Karpas-422 (cell line): ENCODE measurements around the gene ATG13. TPM values are rescaled to one million over a fixed set of nuclear protein-coding genes. Genes with fewer than 3 reads are reported as not detected.
A peak's percentile ranks its signal among the peaks of the same experiment; 100 is the strongest.
"Not testable (repeated sequence)": the region's sequence is repeated elsewhere in the genome, so short reads cannot be mapped to it uniquely, and the experiment has no call there.

Experiments
- DNase-seq: peaks from one replicate; pipeline ENCODE4 v3.0.0-alpha.2; 2015
- H2AFZ ChIP-seq: fragments of 200-600 bp; sonication (generic); 2 replicates; pipeline ENCODE4 v1.6.1; 2014; ENCODE audit warnings: antibody characterized with exemption, low read length, mixed read lengths
- H3K27ac ChIP-seq: fragments of 200-600 bp; sonication (generic); 2 replicates; pipeline ENCODE4 v1.5.1; 2014; ENCODE audit warnings: mild to moderate bottlenecking, low read length, moderate library complexity
- H3K27me3 ChIP-seq: fragments of 200-600 bp; sonication (generic); 2 replicates; pipeline ENCODE4 v1.6.1; 2014; ENCODE audit warnings: low read length, mixed read lengths
- H3K36me3 ChIP-seq: fragments of 200-600 bp; sonication (generic); 2 replicates; pipeline ENCODE4 v1.6.1; 2014; ENCODE audit warnings: low read length, mixed read lengths; ENCODE audit not compliant: insufficient read depth
- H3K4me1 ChIP-seq: fragments of 200-600 bp; sonication (generic); 2 replicates; pipeline ENCODE4 v1.6.1; 2014; ENCODE audit warnings: mild to moderate bottlenecking, low read length, mixed read lengths
- H3K4me2 ChIP-seq: fragments of 200-600 bp; sonication (generic); 2 replicates; pipeline ENCODE4 v1.6.1; 2014; ENCODE audit warnings: low read length, low read depth, mild to moderate bottlenecking; ENCODE audit not compliant: poor library complexity, severe bottlenecking
- H3K4me3 ChIP-seq: fragments of 200-600 bp; sonication (generic); 2 replicates; pipeline ENCODE4 v1.5.1; 2014; ENCODE audit warnings: mild to moderate bottlenecking, antibody characterized with exemption, low read length, mixed read lengths
- H3K79me2 ChIP-seq: fragments of 200-600 bp; sonication (generic); 2 replicates; pipeline ENCODE4 v1.6.1; 2014; ENCODE audit warnings: mild to moderate bottlenecking, low read length, mixed read lengths
- H3K9ac ChIP-seq: fragments of 200-600 bp; sonication (generic); 2 replicates; pipeline ENCODE4 v1.6.0; 2014; ENCODE audit warnings: low read length
- H3K9me2 ChIP-seq: fragments of 200-600 bp; sonication (generic), shearing (Covaris generic); replicated peaks from 2 replicates; pipeline ENCODE4 v1.6.0; 2014; ENCODE audit warnings: mild to moderate bottlenecking, low read length, moderate library complexity; ENCODE audit not compliant: insufficient read depth
- H3K9me3 ChIP-seq: fragments of 300-700, 200-600 bp; sonication (generic); 2 replicates; pipeline ENCODE4 v1.6.1; 2014; ENCODE audit warnings: low read length, mixed read lengths
- H4K20me1 ChIP-seq: fragments of 200-600 bp; sonication (generic); 2 replicates; pipeline ENCODE4 v1.6.1; 2014; ENCODE audit warnings: mild to moderate bottlenecking, antibody characterized with exemption, low read length, low read depth; ENCODE audit not compliant: insufficient read depth
- total RNA-seq: library from RNA; depleted of rRNA; stranded (reverse); fragments of >200 nt; shearing (Covaris generic); gene quantifications from 2 replicates; pipeline ENCODE4 v1.2.3, GENCODE V29; 2014; ENCODE audit warnings: low replicate concordance

Gene ATG13
- total RNA-seq, 1 experiment from 2014 or later: 79.2 TPM

DNA sequence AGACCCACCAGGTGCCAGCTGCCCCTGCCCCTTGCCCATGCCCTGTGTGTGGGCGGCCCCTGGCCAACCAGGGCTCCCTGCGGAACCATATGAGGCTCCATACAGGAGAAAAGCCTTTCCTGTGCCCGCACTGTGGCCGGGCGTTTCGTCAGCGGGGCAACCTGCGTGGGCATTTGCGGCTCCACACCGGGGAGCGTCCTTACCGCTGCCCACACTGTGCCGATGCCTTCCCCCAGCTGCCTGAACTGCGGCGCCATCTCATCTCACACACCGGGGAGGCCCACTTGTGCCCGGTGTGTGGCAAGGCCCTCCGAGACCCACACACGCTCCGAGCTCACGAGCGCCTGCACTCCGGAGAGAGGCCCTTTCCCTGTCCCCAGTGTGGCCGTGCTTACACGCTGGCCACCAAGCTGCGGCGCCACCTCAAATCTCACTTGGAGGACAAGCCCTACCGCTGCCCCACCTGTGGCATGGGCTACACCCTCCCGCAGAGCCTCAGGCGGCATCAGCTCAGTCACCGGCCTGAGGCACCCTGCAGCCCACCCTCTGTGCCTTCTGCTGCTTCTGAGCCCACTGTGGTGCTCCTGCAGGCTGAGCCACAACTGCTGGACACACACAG is 87.8 kb downstream of the ATG13 start:
- Histone ChIP-seq H3K36me3 (peaks cover 18% of the 10 kb centered on the region; the same call in 1 of the 2 replicates), H3K4me1 (peaks cover 14% of the 10 kb centered on the region), H3K9ac (no peak overlapping the region)

DNA sequence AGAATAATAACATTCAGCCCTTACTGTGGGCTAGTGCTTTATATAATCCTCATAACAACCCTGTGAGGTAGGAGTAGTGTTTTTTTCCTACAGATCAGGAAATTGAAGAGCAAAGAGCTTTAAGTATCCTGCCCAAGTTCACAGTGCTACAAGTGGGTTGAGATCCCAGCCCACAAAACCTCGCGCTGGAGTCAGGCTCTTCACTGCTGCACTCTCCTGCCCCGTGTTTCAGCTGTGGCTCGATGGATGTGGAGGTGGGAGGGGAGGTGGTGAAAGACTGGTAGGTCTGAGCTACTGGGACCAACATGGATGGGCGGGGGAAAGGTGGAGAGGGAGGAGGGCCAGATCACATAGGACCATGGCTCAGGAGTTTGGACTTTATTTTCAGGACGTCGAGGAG is 89.5 kb downstream of the ATG13 start:
- H4K20me1 ChIP-seq: peaks cover 5% of the 10 kb centered on the region; the same call in 1 of the 2 replicates
- no peak overlapping the region for H2AFZ ChIP-seq
- H3K79me2 ChIP-seq: peaks cover 21% of the 10 kb centered on the region
- H3K27me3 ChIP-seq: no peaks in the 10 kb centered on the region
- H3K9me2 ChIP-seq: no peaks in the 10 kb centered on the region
- H3K4me2 ChIP-seq: no peak overlapping the region
- DNase-seq: no peak
- H3K9ac ChIP-seq: no peak overlapping the region
- no peak overlapping the region for H3K4me3 ChIP-seq
- peaks cover 18% of the 10 kb centered on the region; the same call in 1 of the 2 replicates for H3K36me3 ChIP-seq
- peaks cover 11% of the 10 kb centered on the region for H3K4me1 ChIP-seq
- no peak overlapping the region for H3K27ac ChIP-seq
- no peaks in the 10 kb centered on the region for H3K9me3 ChIP-seq

More for the DNA sequence above, 87.8 kb downstream of the ATG13 start:
- Histone ChIP-seq H3K4me2 (no peak overlapping the region), H3K79me2 (peaks cover 33% of the 10 kb centered on the region), H4K20me1 (peaks cover 5% of the 10 kb centered on the region; the same call in 1 of the 2 replicates), H3K4me3 (no peak overlapping the region), H3K9me2 (no peaks in the 10 kb centered on the region), H2AFZ (no peak overlapping the region), H3K27me3 (no peaks in the 10 kb centered on the region), H3K9me3 (no peaks in the 10 kb centered on the region), H3K27ac (no peak overlapping the region)
- no peak for DNase-seq

DNA sequence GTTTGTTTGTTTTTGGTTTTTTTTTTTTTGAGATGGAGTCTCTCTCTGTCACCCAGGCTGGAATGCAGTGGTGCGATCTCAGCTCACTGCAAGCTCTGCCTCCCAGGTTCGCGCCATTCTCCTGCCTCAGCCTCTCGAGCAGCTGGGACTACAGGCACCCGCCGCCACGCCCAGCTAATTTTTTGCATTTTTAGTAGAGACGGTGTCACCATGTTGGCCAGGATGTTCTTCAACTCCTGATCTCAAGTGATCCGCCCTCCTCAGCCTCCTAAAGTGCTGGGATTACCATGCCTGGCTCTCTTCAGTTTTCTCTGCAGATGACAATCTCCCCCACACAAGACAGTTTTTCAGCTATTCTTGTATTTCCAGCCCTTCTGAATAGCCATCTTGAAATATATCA is 92.0 kb downstream of the ATG13 start:
- DNase-seq, H3K9ac ChIP-seq, H2AFZ ChIP-seq, H3K4me3 ChIP-seq, H3K9me3 ChIP-seq, H3K79me2 ChIP-seq, H3K27ac ChIP-seq, H4K20me1 ChIP-seq, H3K9me2 ChIP-seq, H3K27me3 ChIP-seq, H3K4me2 ChIP-seq, H3K36me3 ChIP-seq, H3K4me1 ChIP-seq: not testable (repeated sequence)

DNA sequence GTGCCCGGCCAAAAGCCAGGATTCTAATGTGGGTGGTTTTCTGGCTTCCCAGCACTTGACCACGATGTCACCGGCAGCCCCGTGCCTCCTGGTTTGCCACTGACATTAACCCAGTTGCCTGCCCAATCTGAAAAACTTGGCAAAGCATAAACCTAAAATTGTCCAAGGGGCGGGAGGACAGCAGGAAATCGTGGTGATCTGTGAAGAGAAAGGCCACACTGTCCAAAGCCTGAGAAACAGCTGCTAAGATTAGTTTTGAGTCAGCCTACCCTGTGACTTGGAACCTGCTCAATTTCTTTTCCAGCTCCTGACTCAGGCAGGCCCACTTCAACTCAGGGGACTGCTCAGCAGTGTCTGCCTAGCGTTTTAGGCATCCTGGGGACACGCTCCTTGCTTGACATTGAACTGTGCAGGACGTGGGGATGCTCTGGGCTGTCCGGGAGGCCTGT is 93.5 kb downstream of the ATG13 start:
- 0 out of 2 replicates have a peak, but pooled peaks cover 7% of the 10 kb centered on the region for H3K36me3 ChIP-seq
- H3K27ac ChIP-seq: no peak overlapping the region
- H3K4me3 ChIP-seq: no peak overlapping the region
- no peaks in the 10 kb centered on the region for H3K27me3 ChIP-seq
- H3K79me2 ChIP-seq: no peaks in the 10 kb centered on the region
- H3K9ac ChIP-seq: no peak overlapping the region
- no peaks in the 10 kb centered on the region for H3K9me3 ChIP-seq
- no peak overlapping the region for H2AFZ ChIP-seq
- no peaks in the 10 kb centered on the region for H4K20me1 ChIP-seq
- no peaks in the 10 kb centered on the region for H3K9me2 ChIP-seq
- H3K4me1 ChIP-seq: no peaks in the 10 kb centered on the region
- no peak for DNase-seq
- H3K4me2 ChIP-seq: no peak overlapping the region

DNA sequence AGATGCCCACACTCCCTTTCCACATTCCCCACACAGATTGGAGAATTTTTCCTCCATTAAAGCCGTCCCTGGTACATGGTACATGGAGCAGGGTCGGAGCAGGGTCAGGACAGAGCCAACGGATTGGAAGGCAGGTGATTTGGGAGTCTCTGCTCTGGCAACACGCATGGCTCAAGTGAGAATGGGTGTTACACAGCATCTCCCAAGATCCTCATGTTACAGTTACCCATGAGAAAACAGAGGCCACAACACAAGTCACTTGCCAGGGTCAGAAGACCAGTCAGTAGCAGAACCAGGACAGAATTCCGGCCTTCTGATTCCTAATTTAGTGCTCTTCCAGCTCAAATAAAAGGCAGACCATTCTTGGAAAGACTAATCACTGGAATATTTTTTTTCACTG is 94.0 kb downstream of the ATG13 start:
- DNase-seq: no peak
- Histone ChIP-seq H3K27me3 (no peaks in the 10 kb centered on the region), H2AFZ (no peak overlapping the region), H3K27ac (no peak overlapping the region), H4K20me1 (no peaks in the 10 kb centered on the region), H3K4me1 (no peaks in the 10 kb centered on the region), H3K4me3 (no peak overlapping the region), H3K79me2 (no peaks in the 10 kb centered on the region), H3K9me3 (no peaks in the 10 kb centered on the region), H3K36me3 (0 out of 2 replicates have a peak, but pooled peaks cover 7% of the 10 kb centered on the region), H3K9me2 (no peaks in the 10 kb centered on the region), H3K4me2 (no peak overlapping the region), H3K9ac (no peak overlapping the region)

DNA sequence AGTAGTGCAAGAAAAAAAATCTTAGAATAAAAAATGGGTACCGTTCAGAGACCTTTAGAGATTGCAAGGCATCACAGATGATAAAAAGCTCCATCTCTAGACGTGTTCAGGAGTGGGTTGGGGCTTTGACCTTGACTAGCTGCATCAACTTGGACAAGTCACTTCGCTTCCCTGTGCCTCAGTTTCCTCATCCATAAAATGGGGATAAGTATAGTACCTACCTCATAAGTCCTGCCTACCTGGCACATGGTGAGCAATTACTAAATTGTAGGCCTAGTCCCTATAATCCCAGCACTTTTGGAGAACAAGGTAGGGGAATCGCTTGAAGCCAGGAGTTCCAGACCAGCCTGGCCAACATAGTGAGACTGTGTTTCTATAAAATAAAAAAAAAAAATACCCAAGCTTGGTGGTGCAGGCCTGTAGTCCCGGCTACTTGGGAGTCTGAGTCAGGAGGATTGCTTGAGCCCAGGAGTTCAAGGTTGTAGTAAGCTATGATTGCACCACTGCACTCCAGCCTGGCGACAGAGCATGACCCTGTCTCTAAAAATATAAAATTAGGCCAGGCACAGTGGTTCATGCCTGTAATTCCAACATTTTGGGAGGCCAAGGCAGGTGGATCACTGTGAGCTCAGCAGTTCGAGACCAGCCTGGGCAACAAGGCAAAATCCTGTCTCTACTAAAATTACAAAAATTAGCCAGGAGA is 95.7 kb downstream of the ATG13 start:
- Histone ChIP-seq H3K9me2 (no peaks in the 10 kb centered on the region), H3K27ac (no peak overlapping the region), H3K9ac (no peak overlapping the region), H4K20me1 (no peaks in the 10 kb centered on the region), H2AFZ (no peak overlapping the region), H3K27me3 (no peaks in the 10 kb centered on the region), H3K4me3 (no peak overlapping the region), H3K9me3 (no peaks in the 10 kb centered on the region), H3K79me2 (no peaks in the 10 kb centered on the region), H3K4me2 (no peak overlapping the region), H3K4me1 (no peaks in the 10 kb centered on the region), H3K36me3 (no peaks in the 10 kb centered on the region)
- DNase-seq: no peak

DNA sequence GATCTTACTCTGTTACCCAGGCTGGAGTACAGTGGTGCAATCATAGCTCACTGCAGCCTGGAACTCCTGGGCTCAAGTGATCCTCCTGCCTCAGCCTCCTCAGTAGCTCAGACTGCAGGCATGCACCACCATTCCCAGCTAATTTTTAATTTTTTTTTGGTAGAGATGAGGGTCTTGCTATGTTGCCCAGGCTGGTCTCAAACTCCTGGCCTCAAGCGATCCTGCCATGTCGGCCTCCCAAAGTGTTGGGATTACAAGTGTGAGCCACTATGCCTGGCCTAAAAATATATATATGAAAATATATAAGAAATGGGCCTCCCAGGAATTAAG is 100.4 kb downstream of the ATG13 start:
- H4K20me1 ChIP-seq, H3K9me2 ChIP-seq, H3K4me1 ChIP-seq, H2AFZ ChIP-seq, H3K9ac ChIP-seq, H3K79me2 ChIP-seq, DNase-seq, H3K4me2 ChIP-seq, H3K36me3 ChIP-seq, H3K9me3 ChIP-seq, H3K27me3 ChIP-seq, H3K27ac ChIP-seq, H3K4me3 ChIP-seq: not testable (repeated sequence)

DNA sequence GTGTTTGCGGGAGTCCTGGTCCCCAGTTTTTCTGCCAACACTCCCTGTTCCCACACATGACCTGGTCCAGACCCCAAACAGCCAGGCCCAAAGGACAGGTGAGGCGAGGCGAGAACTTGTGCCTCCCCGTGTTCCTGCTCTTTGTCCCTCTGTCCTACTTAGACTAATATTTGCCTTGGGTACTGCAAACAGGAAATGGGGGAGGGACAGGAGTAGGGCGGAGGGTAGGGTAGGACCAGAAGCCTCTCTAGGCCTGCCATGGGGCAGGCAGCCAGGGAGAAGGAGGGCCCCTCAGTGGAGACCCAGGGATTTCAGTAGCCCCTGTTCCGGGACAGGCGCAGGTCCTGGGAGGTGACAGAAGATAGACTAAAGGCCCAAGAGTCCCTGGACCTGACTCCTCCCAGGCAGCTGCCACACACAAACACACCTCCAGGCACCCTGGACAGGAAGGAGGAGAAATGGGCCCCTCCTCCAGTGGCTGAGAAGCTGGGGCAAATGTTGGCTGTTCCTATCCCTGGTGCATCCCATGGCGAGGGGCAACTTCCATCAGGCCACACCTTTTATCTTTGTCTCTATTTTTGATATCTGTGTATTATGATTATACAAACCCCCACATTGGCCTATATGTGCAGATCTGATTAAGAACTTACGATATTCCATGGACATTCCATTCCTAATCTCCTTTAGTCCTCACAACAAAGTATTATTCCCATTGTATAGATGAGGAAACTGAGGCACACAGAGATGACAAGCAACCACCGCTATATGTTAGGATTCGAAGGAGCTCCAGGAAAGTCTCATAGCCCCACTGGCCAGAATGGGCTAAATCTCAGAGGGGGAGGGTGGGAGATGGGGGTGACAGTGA is 101.0 kb downstream of the ATG13 start:
- Histone ChIP-seq H3K36me3 (no peaks in the 10 kb centered on the region), H2AFZ (peak overlapping the region; percentile 62; the same call in 1 of the 2 replicates), H3K9me3 (no peaks in the 10 kb centered on the region)

More for the DNA sequence above, 101.0 kb downstream of the ATG13 start:
- H3K9me2 ChIP-seq: no peaks in the 10 kb centered on the region
- H3K4me2 ChIP-seq: no peak overlapping the region
- DNase-seq: no peak
- H3K27me3 ChIP-seq: no peaks in the 10 kb centered on the region
- H3K9ac ChIP-seq: no peak overlapping the region
- H3K27ac ChIP-seq: no peak overlapping the region
- H3K4me1 ChIP-seq: no peaks in the 10 kb centered on the region
- no peaks in the 10 kb centered on the region for H3K79me2 ChIP-seq
- no peak overlapping the region for H3K4me3 ChIP-seq
- H4K20me1 ChIP-seq: no peaks in the 10 kb centered on the region
